Superior temporal gyrus (tissue), 1 donor: Measurements from ENCODE around the gene FSTL4.

Experiments
- DNase-seq: peaks from one replicate; pipeline ENCODE4 v3.0.0-alpha.2; 2016; ENCODE audit errors: extremely low spot score

Gene FSTL4

GRCh38 chr5:133610489-133611356 is 1.6 kb downstream of the FSTL4 start:
- DNase-seq, result peak; percentile 74

GRCh38 chr5:133607451-133607850 is 4.9 kb downstream of the FSTL4 start:
- DNase-seq, result no peak

- no peak for DNase-seq
Measured at GRCh38 chr5:133606835-133607234, 5.5 kb downstream of the FSTL4 start.

DNA sequence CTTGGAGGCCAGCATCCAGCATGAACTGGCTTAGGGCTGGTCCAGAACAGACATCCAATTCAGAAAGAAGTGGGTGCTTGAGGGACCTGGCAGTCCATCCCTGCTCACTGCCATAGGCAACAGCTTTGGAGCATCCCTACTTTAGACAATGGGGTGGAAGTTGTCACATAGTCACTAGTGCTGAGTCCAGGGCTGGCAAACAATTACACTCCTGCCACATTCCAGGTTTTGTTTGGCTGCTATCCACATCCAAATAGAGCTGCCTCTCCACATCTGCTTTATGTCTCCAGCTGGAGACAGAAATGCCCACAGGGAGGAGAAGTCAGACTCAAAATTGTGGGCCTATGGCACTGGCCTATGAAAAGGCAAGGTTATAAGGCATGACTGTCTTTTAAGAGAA is 7.0 kb downstream of the FSTL4 start:
- no peak for DNase-seq

DNA sequence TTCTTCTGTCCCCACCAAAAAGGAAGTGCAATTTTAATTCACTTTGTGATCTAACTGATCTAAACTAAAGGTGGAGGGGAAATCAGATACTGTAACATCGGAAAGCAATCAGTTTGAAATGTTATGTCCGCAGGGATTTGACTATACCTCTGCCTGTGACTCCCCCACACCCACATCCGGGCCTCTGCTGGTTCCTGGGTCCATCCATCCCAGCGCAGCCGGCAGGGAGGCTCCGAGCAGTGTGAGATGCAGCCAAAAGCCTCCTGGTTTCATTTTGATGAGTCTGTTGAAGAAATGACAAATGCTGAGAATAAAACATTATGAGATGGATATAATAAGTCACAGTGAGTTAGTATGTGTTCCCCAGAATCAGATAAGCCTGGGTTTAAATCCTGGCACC is 8.6 kb downstream of the FSTL4 start:
- DNase-seq, result no peak

- no peak for DNase-seq
Measured at GRCh38 chr5:133602835-133603380, 9.4 kb downstream of the FSTL4 start.

DNA sequence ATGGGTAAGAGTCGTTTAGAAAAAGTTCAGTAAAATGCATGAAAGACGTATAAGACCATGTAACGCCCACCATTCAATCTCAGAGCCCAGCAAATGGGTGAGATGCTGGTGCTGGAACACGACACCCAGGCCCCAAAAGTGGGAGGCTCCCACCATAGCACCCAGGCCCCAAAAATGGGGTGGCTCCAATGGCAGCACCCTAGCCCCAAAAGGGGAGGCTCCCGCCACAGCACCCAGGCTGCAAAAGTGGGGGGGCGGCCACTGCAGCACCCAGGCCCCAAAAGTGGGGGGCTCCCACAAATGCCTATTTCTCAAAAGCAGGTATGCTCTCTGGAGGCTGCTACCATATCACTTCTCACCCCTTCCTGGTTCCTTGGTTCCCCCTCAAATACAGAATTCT is 12.7 kb downstream of the FSTL4 start:
- no peak for DNase-seq

DNA sequence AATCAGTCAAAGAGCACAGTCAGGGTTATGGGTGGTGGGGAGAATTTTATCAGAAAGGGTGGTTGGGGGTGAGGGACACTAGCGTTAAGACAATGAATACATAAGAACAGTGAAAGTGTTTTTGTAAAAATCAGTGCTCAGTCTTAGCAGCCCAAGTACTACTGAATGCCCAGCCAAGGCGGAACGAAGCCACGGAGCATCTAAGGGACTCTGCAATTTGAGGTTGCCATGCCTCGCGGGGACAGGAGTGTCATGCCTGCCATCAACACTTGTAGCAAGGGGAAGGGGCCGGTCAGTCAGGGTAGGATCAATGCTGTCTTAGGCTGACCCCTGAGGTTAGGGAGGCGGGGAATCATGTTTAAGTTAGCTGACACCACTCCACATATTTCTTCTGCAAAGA is 13.3 kb downstream of the FSTL4 start:
- DNase-seq, result no peak

GRCh38 chr5:133596049-133596448 is 16.3 kb downstream of the FSTL4 start:
- no peak for DNase-seq

DNA sequence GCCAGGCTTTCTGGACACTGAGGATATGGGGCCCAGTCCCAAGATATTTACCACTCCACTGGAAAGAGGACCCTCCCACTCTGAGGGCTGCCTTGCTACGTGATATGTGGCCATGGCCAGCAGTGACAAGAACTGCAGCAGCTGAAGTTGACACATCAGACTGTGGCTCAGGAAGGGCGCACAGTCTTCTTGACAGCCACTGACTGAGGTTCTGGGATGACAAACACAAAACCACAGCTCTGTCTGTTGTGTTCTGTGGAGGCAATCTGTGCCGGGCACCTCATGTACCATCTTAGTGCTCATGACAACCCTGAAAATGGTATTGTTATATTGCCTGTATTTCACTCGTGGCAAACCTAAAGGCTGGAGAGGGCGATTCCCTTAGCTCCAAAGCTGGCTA is 16.9 kb downstream of the FSTL4 start:
- DNase-seq, result no peak

GRCh38 chr5:133589286-133589685 is 23.1 kb downstream of the FSTL4 start:
- no peak for DNase-seq

GRCh38 chr5:133582971-133583370 is 29.4 kb downstream of the FSTL4 start:
- DNase-seq, result no peak

DNA sequence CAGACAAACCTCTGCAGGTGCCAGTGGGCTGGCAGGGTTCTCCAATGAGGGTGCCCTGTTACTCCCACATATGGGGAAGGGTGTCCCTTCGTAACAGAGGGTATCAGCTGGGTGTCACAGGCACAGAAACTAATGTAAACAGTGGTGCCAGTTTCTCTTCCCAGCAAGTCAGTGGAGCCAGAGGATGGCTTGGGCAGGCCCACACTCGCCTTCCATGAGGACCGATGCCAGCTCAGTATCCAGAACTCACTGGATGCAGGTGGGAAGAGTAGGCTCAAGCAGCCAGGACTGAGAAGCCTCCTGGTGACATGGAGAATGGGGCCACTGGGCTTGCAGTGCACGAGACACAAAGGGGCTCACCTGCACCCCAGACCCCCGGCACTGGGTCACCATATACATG is 30.4 kb downstream of the FSTL4 start:
- no peak for DNase-seq

DNA sequence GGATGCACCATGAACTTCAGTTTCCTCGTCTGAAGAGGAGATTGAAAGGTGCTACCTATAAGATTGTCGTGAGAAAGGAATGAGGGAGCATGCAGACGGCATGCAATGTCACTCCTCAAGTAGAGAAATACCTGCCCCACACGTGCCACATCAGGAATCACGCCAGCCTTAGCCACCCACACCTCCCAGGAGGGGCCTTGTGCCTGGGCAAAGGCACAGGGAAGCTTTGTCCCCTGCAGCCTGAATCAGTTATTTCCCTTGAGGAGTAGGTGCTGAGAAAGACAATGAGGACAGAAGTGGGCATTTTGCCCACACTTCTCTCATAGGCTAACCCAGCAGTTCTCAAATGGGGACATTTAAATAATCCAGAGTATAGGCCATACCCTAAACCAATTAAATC is 31.0 kb downstream of the FSTL4 start:
- DNase-seq, result no peak

GRCh38 chr5:133580618-133581017 is 31.7 kb downstream of the FSTL4 start:
- DNase-seq, result no peak

DNA sequence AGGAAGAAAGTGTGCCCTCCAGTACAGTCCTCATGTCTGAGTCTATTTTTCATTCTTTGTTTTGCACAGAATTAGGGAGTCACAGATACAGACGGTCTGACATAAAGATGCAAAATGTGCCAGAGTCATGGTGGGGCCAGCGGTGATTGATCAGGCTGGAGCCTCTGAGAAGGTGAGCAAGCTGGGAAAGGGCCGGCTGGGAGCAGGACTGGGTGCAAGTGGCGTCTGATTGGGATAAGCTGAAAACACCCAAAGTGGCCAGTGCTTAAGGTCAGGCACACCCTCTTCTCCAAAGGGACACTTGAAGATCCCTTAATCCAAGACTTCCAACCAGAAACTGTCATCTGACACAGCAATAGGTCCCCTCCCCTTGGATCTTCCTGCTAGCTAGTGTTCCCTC is 32.6 kb downstream of the FSTL4 start:
- DNase-seq, result no peak

- DNase-seq, result peak; percentile 53
Measured at GRCh38 chr5:133569347-133569746, 43.0 kb downstream of the FSTL4 start.

DNA sequence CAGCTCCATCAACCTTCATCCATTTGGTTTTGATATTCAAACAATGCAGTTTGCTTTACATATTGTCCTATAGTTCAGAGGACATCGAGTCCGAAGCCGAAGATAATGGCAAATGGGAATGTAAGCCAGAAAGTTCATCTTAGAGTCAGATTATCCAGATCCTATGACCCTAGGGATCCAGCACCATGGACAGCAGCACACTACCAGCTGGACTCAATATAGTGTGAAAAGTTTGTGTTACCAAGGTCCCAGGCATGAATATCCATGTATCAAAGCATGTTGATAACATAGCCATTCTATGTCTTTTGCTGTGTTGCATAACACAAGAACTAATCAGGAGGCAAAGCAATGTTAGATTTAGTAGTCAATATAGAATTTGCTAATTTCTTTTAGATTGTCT is 46.3 kb downstream of the FSTL4 start:
- no peak for DNase-seq

DNA sequence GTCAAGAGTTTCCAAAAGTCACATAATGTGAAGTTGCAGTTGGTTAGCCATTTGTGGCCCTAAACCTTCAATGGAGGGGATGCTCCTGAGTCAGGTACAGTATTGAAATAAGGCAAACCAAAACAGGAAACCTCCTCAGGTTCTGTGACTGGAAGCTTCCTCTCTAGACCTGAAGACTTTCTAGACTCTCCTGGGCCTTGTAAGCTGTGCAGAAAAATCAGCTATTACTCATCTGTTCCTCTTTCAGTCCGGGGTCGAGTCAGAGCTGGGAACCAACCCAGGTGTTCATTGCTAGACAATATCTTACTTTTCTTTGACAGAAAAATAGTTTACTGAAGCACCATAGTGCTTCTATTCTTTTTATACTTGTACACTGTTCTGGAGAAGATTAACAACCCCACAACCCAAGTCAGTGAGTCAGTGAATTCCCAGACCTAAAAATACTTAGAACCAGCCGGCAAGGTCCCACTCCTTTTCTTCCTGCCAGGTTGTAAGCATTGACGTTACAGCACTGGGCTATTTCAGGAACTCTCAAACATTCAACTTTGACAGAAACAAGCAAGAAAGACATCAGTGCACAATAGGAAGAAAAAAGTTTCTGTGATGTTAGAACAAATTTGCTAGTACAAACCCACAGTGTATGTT is 47.3 kb downstream of the FSTL4 start:
- peak; percentile 66 for DNase-seq

DNA sequence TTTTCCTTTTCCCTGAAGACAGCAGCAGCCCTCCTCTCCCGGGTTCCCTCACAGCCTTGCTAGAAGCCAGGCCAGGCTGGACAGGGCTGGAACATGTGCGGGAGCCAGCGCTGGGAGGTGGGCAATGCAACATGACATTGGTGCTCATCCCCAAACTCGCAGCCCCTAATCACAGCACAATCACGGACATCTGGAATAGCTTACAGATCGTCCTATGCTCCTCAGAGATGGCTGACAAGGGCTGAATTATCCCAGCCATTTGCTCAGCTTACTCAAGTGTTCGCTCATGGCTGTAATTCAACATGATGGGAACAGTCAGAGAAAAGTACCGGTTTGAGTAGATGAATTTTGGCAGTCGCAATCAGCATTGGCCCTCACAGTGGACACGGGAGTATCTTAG is 49.8 kb downstream of the FSTL4 start:
- no peak for DNase-seq

DNA sequence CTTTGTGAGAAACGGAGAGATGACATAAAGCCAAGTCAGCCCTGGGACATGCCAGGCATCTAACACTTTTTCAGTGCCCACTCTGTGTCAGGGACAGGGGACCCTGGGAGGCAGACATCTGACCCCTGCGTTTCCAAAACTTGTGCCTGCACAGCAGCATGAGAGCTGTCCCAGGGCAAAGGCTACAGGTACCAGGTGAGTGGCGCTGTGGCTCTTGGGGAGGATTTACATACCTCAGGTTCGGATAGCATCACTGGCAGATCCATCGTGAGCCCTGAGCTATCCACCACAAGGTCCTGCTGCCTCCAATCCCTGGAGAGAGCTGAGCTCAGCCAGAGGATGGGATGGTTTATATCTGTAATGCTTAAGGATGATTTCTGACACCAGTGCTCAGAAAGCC is 52.4 kb downstream of the FSTL4 start:
- DNase-seq, result no peak

GRCh38 chr5:133556551-133556950 is 55.8 kb downstream of the FSTL4 start:
- no peak for DNase-seq

DNA sequence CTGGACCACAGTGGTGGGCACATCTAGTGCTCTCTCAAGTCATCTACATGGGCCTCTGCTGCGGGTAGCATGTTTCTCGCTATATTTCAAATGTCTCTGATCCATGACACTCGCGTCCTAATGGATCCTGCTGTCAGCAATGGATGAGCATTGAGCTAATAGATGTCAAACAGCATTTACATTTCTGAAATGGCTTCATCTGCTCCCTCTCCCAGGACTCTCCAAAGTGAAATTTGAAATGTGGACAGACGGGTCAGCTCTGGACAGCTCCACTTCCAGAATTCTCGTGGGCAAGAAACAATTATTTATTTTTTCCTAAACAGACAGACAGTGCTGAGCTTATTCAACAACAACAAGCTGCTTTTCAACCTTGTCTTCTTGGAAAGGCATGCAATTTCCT is 58.1 kb downstream of the FSTL4 start:
- DNase-seq, result no peak
